GM06990 (cell line): ENCODE results near the gene PRR5L.

Source experiments
- DNase-seq: peaks from one replicate; pipeline ENCODE4 v3.0.0-alpha.2; 2011; ENCODE audit not compliant: insufficient read length; ENCODE audit errors: extremely low read depth
- H3K27me3 ChIP-seq: replicated peaks from 2 replicates; pipeline ENCODE4 v1.6.0; 2011; ENCODE audit warnings: low read length; ENCODE audit not compliant: control insufficient read depth, insufficient read depth
- H3K36me3 ChIP-seq: 2 replicates; pipeline ENCODE4 v1.5.1; 2011; ENCODE audit warnings: low read length; ENCODE audit not compliant: control insufficient read depth, insufficient read depth
- H3K4me3 ChIP-seq: replicated peaks from 2 replicates; pipeline ENCODE4 v1.5.1; 2011; ENCODE audit warnings: low read depth, mild to moderate bottlenecking, control low read depth, low read length
- CTCF ChIP-seq: IDR thresholded peaks from 2 replicates; pipeline ENCODE4 v1.5.1; 2011; ENCODE audit warnings: low read length, control low read depth, mild to moderate bottlenecking, inconsistent platforms; ENCODE audit not compliant: insufficient read depth, poor library complexity, severe bottlenecking

Gene PRR5L

GRCh38 chr11:36371590-36371989 is 75.5 kb downstream of the PRR5L start:
- no peak for TF ChIP-seq CTCF
- Histone ChIP-seq H3K4me3 (no peak overlapping the region), H3K27me3 (peaks cover 2% of the 10 kb centered on the region), H3K36me3 (no peaks in the 10 kb centered on the region)
- DNase-seq: no peak

GRCh38 chr11:36372101-36372771 is 76.1 kb downstream of the PRR5L start:
- H3K36me3 ChIP-seq: no peaks in the 10 kb centered on the region
- H3K27me3 ChIP-seq: peaks cover 2% of the 10 kb centered on the region
- DNase-seq: no peak
- no peak overlapping the region for H3K4me3 ChIP-seq
- TF ChIP-seq CTCF: no peak

- TF ChIP-seq CTCF: no peak
- Histone ChIP-seq H3K27me3 (peaks cover 4% of the 10 kb centered on the region), H3K4me3 (no peak overlapping the region), H3K36me3 (no peaks in the 10 kb centered on the region)
- DNase-seq: no peak
Observed at GRCh38 chr11:36373016-36374010, 77.2 kb downstream of the PRR5L start.

GRCh38 chr11:36374726-36375125 is 78.6 kb downstream of the PRR5L start:
- Histone ChIP-seq H3K4me3 (no peak overlapping the region), H3K36me3 (no peaks in the 10 kb centered on the region), H3K27me3 (peaks cover 4% of the 10 kb centered on the region)
- no peak for TF ChIP-seq CTCF
- no peak for DNase-seq

- DNase-seq: no peak
- peaks cover 2% of the 10 kb centered on the region for H3K27me3 ChIP-seq
- no peaks in the 10 kb centered on the region for H3K36me3 ChIP-seq
- TF ChIP-seq CTCF: no peak
- no peak overlapping the region for H3K4me3 ChIP-seq
Observed at GRCh38 chr11:36375353-36376008, 79.4 kb downstream of the PRR5L start.
